Measurements from ENCODE around the gene CASZ1. TPM values are rescaled to one million over a fixed set of nuclear protein-coding genes. Genes with fewer than 3 reads are reported as not detected.
A peak's percentile ranks its signal among the peaks of the same experiment; 100 is the strongest.

CASZ1 gene
- polyA plus RNA-seq, 1 experiment = 0.06 TPM

DNA sequence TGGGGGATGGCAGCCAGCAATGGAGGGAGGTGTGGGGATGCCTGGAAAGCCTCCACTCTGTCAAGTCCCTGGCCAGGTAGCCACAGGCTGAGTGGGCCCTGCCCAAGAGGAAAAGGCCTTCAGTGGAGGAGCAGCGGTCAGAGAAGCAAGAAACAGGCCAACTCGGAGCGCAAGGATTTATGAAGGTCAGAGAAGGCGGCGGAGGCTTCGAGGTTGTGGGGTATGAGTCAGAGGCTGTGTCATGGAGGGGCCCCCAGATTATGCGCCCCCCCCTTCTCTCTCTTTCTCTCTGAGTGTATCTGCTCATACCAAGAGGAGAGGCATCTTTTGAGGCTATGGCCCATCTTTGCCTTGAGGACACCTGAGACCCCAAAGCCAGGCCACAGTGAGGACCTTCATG, 99.5 kb downstream of the CASZ1 start:
- POLR2A ChIA-PET = no interaction called here
- H3K27me3 ChIP-seq (ENCODE audit: control insufficient read depth, insufficient read depth, low read length) = peaks cover 40% of the 10 kb centered on the region

DNA sequence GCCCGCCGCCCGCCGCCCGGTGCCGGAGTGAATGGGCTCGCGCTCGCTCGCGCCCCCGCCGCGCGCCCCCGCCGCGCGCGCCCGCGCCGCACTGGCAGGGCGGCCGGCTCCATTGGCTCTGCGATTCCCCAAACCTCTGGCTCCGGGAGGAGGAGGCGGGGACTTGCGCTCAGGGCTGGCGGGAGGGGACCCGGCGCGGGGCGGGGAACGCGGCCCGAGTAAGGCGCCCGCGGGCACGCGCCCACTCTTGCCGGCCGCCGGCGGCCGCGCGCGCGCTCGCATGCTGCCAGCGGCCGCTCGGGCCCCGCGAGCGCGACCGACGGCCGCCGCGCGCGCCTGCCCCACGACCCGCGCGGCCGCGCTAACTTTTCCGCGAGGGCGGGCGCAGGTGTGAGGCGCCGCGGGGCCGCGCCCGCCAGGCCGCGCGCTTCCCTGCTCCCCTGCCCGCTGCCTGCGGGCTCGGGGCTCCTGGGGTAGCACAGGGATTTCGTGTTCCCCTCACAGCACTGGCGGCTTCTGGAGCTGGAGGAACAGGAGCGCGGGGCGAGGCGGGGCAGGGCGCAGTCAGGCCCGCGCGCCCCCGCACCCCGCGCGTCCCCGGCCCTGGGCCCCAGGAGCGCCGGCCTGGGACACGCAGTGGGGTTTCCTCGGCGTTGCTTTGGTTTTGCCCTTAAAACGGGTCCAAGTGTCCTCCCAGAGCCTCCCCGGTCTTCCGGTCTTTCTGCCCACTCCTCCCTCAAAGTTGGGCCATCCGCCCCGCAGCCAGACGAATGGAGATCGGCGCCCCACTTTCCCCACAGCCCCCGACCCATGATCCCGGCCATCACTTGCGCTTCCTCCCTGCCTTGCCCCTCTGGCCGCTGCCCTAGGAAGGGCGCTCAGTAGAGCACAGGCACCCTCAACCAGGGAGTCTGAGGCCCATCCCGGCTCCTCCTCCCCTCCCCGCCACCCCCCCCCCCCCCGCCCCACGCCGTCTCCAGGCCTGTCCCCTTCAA, 101.5 kb downstream of the CASZ1 start:
- Histone ChIP-seq H3K27ac (ENCODE audit: low read depth, low read length) (no peak overlapping the region), H3K4me3 (ENCODE audit: low read depth, low read length) (peak overlapping the region; percentile 41), H3K9me3 (ENCODE audit: control insufficient read depth, insufficient read depth, low read length) (no peaks in the 10 kb centered on the region; the same call in 1 of the 2 replicates), H3K27me3 (ENCODE audit: control insufficient read depth, insufficient read depth, low read length) (peaks cover 26% of the 10 kb centered on the region)
- ChIA-PET POLR2A (no interaction called here), CTCF (interaction anchor here (0.6 kb wide), 1 partner anchor 1065 kb away, joined by 3 read pairs; no protein-coding TSS in a partner anchor)
- no peak for DNase-seq (ENCODE audit: low read depth, low spot score)
- TF ChIP-seq, protein P1, sequence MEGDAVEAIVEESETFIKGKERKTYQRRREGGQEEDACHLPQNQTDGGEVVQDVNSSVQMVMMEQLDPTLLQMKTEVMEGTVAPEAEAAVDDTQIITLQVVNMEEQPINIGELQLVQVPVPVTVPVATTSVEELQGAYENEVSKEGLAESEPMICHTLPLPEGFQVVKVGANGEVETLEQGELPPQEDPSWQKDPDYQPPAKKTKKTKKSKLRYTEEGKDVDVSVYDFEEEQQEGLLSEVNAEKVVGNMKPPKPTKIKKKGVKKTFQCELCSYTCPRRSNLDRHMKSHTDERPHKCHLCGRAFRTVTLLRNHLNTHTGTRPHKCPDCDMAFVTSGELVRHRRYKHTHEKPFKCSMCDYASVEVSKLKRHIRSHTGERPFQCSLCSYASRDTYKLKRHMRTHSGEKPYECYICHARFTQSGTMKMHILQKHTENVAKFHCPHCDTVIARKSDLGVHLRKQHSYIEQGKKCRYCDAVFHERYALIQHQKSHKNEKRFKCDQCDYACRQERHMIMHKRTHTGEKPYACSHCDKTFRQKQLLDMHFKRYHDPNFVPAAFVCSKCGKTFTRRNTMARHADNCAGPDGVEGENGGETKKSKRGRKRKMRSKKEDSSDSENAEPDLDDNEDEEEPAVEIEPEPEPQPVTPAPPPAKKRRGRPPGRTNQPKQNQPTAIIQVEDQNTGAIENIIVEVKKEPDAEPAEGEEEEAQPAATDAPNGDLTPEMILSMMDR (IDR thresholded peaks at IDR 0.05; ENCODE audit: low read depth, low read length) = no peak

More for the DNA sequence above, 99.5 kb downstream of the CASZ1 start:
- Histone ChIP-seq H3K27ac (ENCODE audit: low read depth, low read length) (no peak overlapping the region), H3K4me3 (ENCODE audit: low read depth, low read length) (no peak overlapping the region), H3K9me3 (ENCODE audit: control insufficient read depth, insufficient read depth, low read length) (no peaks in the 10 kb centered on the region; the same call in 1 of the 2 replicates)
- DNase-seq (ENCODE audit: low read depth, low spot score) = no peak
- CTCF ChIA-PET = no interaction called here
- TF ChIP-seq, protein P1 (IDR thresholded peaks at IDR 0.05; ENCODE audit: low read depth, low read length) = no peak

DNA sequence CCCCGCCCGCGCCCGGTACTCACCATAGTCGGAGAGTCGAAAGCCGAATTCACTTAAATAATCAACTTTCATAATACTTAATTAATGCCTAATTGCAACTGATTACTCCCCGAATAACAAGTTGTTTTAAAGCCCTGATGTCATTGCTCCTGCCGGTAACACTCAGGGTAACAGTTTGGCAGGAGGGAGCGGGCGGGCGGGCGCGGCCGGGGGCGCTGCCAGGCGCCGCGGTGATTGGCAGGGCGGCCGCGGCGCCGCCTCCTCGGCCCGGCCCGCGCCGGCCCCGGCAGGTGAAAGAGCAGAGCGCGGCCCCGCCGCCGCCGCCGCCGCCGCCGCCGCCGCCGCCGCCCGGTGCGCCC, 102.2 kb downstream of the CASZ1 start:
- Histone ChIP-seq H3K4me3 (ENCODE audit: low read depth, low read length) (peak overlapping the region; percentile 60), H3K27me3 (ENCODE audit: control insufficient read depth, insufficient read depth, low read length) (peaks cover 21% of the 10 kb centered on the region), H3K27ac (ENCODE audit: low read depth, low read length) (no peak overlapping the region), H3K9me3 (ENCODE audit: control insufficient read depth, insufficient read depth, low read length) (no peaks in the 10 kb centered on the region; the same call in 1 of the 2 replicates)
- ChIA-PET CTCF (no interaction called here), POLR2A (no interaction called here)
- DNase-seq (ENCODE audit: low read depth, low spot score) = no peak
- TF ChIP-seq, protein P1 (IDR thresholded peaks at IDR 0.05; ENCODE audit: low read depth, low read length) = no peak

DNA sequence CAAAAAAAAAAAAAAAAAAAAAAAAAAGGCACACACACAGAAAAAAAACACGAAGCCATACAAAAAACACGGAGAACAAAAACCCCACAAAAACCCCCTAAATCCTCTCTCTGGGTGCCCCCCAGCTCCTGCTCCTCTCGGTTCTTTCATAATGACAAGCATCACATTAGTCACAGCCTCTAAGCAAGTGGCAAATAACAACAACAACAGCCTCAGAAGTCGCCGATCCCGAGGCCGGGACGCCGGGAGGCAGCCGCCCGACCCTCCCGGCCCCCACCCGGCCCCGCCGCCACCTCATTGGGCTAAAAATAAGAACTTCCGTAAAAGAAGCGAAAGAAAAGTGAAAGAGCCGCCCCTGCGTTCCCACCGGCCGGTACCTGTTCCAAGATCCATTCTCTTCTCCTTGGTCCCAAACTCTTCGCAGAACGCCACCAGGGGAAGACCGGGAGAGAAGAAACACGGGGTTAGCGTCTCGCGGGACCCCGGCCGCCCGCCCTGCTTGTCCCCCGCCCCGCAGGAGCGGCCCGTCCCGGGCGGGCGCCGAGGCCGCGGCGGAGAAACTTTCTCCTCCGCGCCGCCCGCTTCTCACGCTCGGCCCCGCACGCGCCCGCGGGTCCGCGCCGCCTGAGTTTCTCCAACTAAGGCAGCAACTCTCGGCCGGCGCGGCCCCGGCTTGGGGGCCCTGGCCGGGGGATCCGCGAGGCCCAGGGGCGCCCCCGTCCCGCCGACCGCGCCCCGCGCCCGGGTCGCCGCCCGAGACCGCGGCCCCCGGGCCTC, 102.8 kb downstream of the CASZ1 start:
- H3K4me3 ChIP-seq (ENCODE audit: low read depth, low read length) = peak overlapping the region; percentile 60
- no peak overlapping the region for H3K27ac ChIP-seq (ENCODE audit: low read depth, low read length)
- TF ChIP-seq, protein P1 (IDR thresholded peaks at IDR 0.05; ENCODE audit: low read depth, low read length) = no peak
- H3K27me3 ChIP-seq (ENCODE audit: control insufficient read depth, insufficient read depth, low read length) = peaks cover 15% of the 10 kb centered on the region
- CTCF ChIA-PET = no interaction called here
- no peaks in the 10 kb centered on the region; the same call in 1 of the 2 replicates for H3K9me3 ChIP-seq (ENCODE audit: control insufficient read depth, insufficient read depth, low read length)
- DNase-seq (ENCODE audit: low read depth, low spot score) = no peak
- POLR2A ChIA-PET = no interaction called here
